SK-N-SH (cell line): ENCODE measurements around the gene PTPRC. TPM values are rescaled to one million over a fixed set of nuclear protein-coding genes. Genes with fewer than 3 reads are reported as not detected.

Experiments used
- CTCF ChIA-PET: fragments of 300-600, 350-600 bp; formaldehyde crosslinking; extraction: SDS; loops from one replicate; lab custom pipeline; 2021; lab: Yijun Ruan, JAX
- POLR2A ChIA-PET: fragments of 350-600 bp; sonication (Branson Sonifier 250); formaldehyde crosslinking; extraction: SDS; loops from one replicate; lab custom pipeline; 2020; ENCODE audit warnings: antibody characterized with exemption, inconsistent platforms; lab: Yijun Ruan, JAX
- DNase-seq: peaks from one replicate; pipeline ENCODE4 v3.0.0; 2012
- H2AFZ ChIP-seq: fragments of 200-600 bp; sonication (generic); 2 replicates; pipeline ENCODE4 v1.8.1; 2016; ENCODE audit warnings: antibody characterized with exemption, mild to moderate bottlenecking, low read depth
- H3F3A ChIP-seq: fragments of 200-600 bp; sonication (generic); replicated peaks from 2 replicates; pipeline ENCODE3; 2016; ENCODE audit warnings: antibody characterized with exemption, mild to moderate bottlenecking; ENCODE audit not compliant: insufficient read depth
- H3K27ac ChIP-seq, 2 experiments: fragments of 200-500 bp in 1 of 2; fragments of 200-600 bp in 1 of 2; sonication (Bioruptor generic) in 1 of 2; sonication (generic), shearing (Covaris generic) in 1 of 2; 2 replicates each; pipeline versions ENCODE4 v1.5.1 to v1.6.1; 2014 to 2016; ENCODE audit warnings: low read depth in 2 of 2, inconsistent platforms in 1 of 2, low read length in 1 of 2, mild to moderate bottlenecking in 1 of 2, mixed read lengths in 1 of 2
- H3K27me3 ChIP-seq: fragments of 200-600 bp; sonication (generic), shearing (Covaris generic); 2 replicates; pipeline ENCODE4 v1.6.1; 2016; ENCODE audit warnings: mixed run types; ENCODE audit not compliant: insufficient read depth
- H3K36me3 ChIP-seq, 2 experiments: fragments of 200-500 bp in 1 of 2; fragments of 200-600 bp in 1 of 2; sonication (Bioruptor generic) in 1 of 2; sonication (generic) in 1 of 2; replicated peaks in 1 of 2; 2 replicates each; pipeline versions ENCODE3 to v1.5.1; 2014 to 2016; ENCODE audit warnings: low read length in 1 of 2, mild to moderate bottlenecking in 1 of 2; ENCODE audit not compliant: insufficient read depth in 2 of 2, control insufficient read depth in 1 of 2
- H3K4me1 ChIP-seq, 2 experiments: fragments of 200-500 bp in 1 of 2; fragments of 200-600 bp in 1 of 2; sonication (Bioruptor generic) in 1 of 2; sonication (generic), shearing (Covaris generic) in 1 of 2; 2 replicates each; pipeline versions ENCODE4 v1.5.1 to v1.6.1; 2014 to 2016; ENCODE audit warnings: low read depth in 1 of 2, low read length in 1 of 2, mixed run types in 1 of 2; ENCODE audit not compliant: insufficient read depth in 2 of 2, control insufficient read depth in 1 of 2
- H3K4me2 ChIP-seq: fragments of 200-600 bp; sonication (generic), shearing (Covaris generic); 2 replicates; pipeline ENCODE4 v1.6.1; 2017; ENCODE audit warnings: mixed run types
- H3K4me3 ChIP-seq, 2 experiments: fragments of 200-500 bp in 1 of 2; fragments of 200-600 bp in 1 of 2; sonication (Bioruptor generic) in 1 of 2; sonication (generic), shearing (Covaris generic) in 1 of 2; 2 replicates each; pipeline versions ENCODE4 v1.5.1 to v1.8.1; 2014 to 2016; ENCODE audit warnings: low read depth in 2 of 2, inconsistent platforms in 1 of 2, low read length in 1 of 2, mild to moderate bottlenecking in 1 of 2, mixed read lengths in 1 of 2, moderate library complexity in 1 of 2
- H3K79me2 ChIP-seq: fragments of 200-600 bp; sonication (generic); 2 replicates; pipeline ENCODE4 v1.8.1; 2017; ENCODE audit warnings: mild to moderate bottlenecking; ENCODE audit not compliant: insufficient read depth
- H3K9ac ChIP-seq: fragments of 200-600 bp; sonication (generic); 2 replicates; pipeline ENCODE4 v1.6.1; 2017; ENCODE audit warnings: mixed run types
- H3K9me2 ChIP-seq: fragments of 200-600 bp; sonication (generic); 2 replicates; pipeline ENCODE4 v1.6.1; 2017; ENCODE audit warnings: mixed run types
- H3K9me3 ChIP-seq: fragments of 200-600 bp; sonication (generic); 2 replicates; pipeline ENCODE4 v1.6.1; 2017; ENCODE audit warnings: mixed run types, mild to moderate bottlenecking, moderate library complexity
- H4K20me1 ChIP-seq: fragments of 200-600 bp; sonication (generic); 2 replicates; pipeline ENCODE4 v1.6.1; 2017; ENCODE audit warnings: mild to moderate bottlenecking, mixed run types; ENCODE audit not compliant: insufficient read depth
- EP300 ChIP-seq, 2 experiments: IDR thresholded peaks; 2 replicates each; pipeline versions ENCODE4 v1.4.0 to v1.6.1; 2012; ENCODE audit warnings: borderline replicate concordance in 1 of 2, low read depth in 1 of 2, low read length in 1 of 2
- FOSL2 ChIP-seq: IDR thresholded peaks from 2 replicates; pipeline ENCODE4 v1.4.0; 2012; ENCODE audit warnings: low read depth, mild to moderate bottlenecking, moderate library complexity, borderline replicate concordance
- JUND ChIP-seq: IDR thresholded peaks from 2 replicates; pipeline ENCODE4 v1.4.0; 2012
- MAX ChIP-seq: IDR thresholded peaks from 2 replicates; pipeline ENCODE4 v1.4.0; 2012; ENCODE audit warnings: low read depth
- NRF1 ChIP-seq: IDR thresholded peaks from 2 replicates; pipeline ENCODE4 v1.6.1; 2012; ENCODE audit warnings: low read depth, mild to moderate bottlenecking, low read length
- PBX3 ChIP-seq: IDR thresholded peaks from 2 replicates; pipeline ENCODE4; 2012
- POLR2AphosphoS5 ChIP-seq: IDR thresholded peaks from 2 replicates; pipeline ENCODE4 v1.6.1; 2012; ENCODE audit warnings: low read depth, low read length
- RAD21 ChIP-seq: IDR thresholded peaks from 2 replicates; pipeline ENCODE4 v1.6.1; 2012; ENCODE audit warnings: mild to moderate bottlenecking, low read length
- RCOR1 ChIP-seq: fragments of 150-350 bp; IDR thresholded peaks from 2 replicates; pipeline ENCODE4 v1.6.1; 2017; ENCODE audit warnings: antibody characterized with exemption, low read length
- RXRA ChIP-seq: IDR thresholded peaks from 2 replicates; pipeline ENCODE4 v1.4.0; 2012; ENCODE audit warnings: low read depth, mild to moderate bottlenecking, borderline replicate concordance
- TCF12 ChIP-seq: IDR thresholded peaks from 2 replicates; pipeline ENCODE4 v1.4.0; 2012
- TEAD4 ChIP-seq: IDR thresholded peaks from 2 replicates; pipeline ENCODE4 v1.4.0; 2012; ENCODE audit warnings: mild to moderate bottlenecking, borderline replicate concordance; ENCODE audit not compliant: insufficient read depth
- USF2 ChIP-seq: fragments of 150-350 bp; IDR thresholded peaks from 2 replicates; pipeline ENCODE4 v1.6.1; 2017; ENCODE audit warnings: antibody characterized with exemption, low read length, low read depth, borderline replicate concordance
- ZBTB33 ChIP-seq: IDR thresholded peaks from 2 replicates; pipeline ENCODE4 v1.4.0; 2012; ENCODE audit warnings: low read depth, borderline replicate concordance
- WGBS: methylation state at CpG from one replicate; pipeline ENCODE4 v1.1.6; 2017; ENCODE audit warnings: low lambda C conversion rate; 5-methylcytosine and 5-hydroxymethylcytosine counted together
- polyA plus RNA-seq, 3 experiments: library from polyadenylated mRNA; depleted of rRNA; stranded (reverse); fragments of >200 nt; gene quantifications; 2 replicates each; pipeline ENCODE4 v1.2.3, GENCODE V29; 2012

PTPRC gene
- polyA plus RNA-seq, 1 of the 3 experiments (the other 2 are of a cell fraction): 0.03 TPM

DNA sequence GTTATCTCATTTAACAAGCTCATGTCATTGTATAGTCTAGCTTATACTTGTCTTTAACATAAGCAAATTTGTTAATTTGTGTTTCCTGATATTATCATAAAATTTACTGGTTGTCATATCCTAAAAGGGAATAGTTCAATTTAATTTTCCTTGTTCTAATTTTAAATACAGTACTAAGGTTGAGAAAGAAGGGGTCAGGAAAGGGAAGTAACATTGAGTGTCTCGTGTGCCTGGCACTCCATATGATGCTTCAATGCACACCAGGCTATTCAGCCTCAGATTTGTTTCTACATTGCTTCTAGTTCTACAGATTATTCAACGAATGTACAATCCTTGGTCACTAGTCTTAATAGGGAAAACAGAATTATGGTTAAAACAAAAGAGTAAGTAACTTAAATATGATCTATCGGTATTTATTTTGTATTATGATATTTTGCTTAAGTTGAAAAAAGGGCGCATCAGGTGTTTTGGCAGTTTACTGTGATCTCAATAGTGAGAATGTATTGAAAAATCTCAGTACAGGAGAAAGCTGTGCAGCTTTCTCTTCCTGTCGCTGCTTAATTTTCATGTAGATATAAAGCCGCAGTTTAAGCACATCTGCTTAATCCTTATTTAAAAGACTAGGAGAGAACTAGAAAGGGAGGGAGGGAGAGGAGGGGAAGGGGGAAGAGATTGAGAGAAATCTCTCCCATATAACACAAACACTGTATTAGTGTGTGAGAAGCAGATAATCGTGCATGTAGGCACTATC lies 13.0 kb downstream of the PTPRC start (continued):
- TF ChIP-seq USF2: no peak
- TF ChIP-seq, all 33 proteins: peak for 0

DNA sequence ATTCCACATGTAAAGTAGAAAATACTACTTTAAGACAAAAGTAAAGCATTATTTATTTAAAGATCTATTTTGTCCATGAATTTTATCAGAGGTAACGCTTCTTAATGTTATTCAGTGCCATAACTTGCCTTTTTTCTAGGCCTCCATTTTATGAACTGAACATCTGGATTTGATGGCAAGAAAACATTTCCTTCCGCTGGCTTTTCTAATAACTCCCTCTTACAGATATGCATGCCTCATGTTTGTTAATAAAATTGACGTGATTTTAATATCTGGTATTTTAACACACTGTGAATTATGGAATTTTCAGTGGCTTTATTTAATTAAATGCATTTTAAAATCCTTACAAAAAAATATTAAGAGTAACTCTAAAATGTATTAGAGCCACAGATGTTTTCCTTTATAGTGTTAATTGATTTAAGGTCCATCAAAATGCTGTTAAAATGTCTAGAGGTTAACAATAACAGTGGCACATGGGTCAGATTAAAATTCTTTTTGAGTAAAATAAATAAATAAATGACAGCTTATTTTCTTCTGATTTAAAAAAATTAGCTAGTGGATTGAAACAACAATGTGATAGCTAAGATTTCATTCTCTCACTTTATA lies 15.1 kb downstream of the PTPRC start:
- no peaks in the 10 kb centered on the region for H4K20me1 ChIP-seq
- 78% methylated on average over 3 of the region's 3 CpGs for WGBS
- H3K4me3 ChIP-seq: no peak overlapping the region
- H2AFZ ChIP-seq: 0 out of 2 replicates have a peak overlapping the region, but pooled peaks have one; percentile 7
- H3K27ac ChIP-seq: peak overlapping the region in 1 of 2 experiments; percentile 77; a peak in 2 of 4 replicates
- H3K36me3 ChIP-seq: no peaks in the 10 kb centered on the region
- ChIA-PET CTCF (interaction anchor here (0.9 kb wide), 1 partner anchor 15 kb away, joined by 3 read pairs; no protein-coding TSS in a partner anchor), POLR2A (no interaction called here)
- no peaks in the 10 kb centered on the region for H3K79me2 ChIP-seq
- no peaks in the 10 kb centered on the region for H3K27me3 ChIP-seq
- no peak overlapping the region for H3K9ac ChIP-seq
- peak; percentile 13 for DNase-seq
- no peak overlapping the region for H3K4me2 ChIP-seq
- H3K9me3 ChIP-seq: no peaks in the 10 kb centered on the region
- no peaks in the 10 kb centered on the region for H3K9me2 ChIP-seq
- TF ChIP-seq RXRA (no peak), RCOR1 (peak; percentile 89), TCF12 (no peak), MAX (no peak)
- H3F3A ChIP-seq: peaks cover 25% of the 10 kb centered on the region
- peaks cover 31 to 39% of the 10 kb centered on the region in 2 experiments; a peak in 3 of 4 replicates for H3K4me1 ChIP-seq

DNA sequence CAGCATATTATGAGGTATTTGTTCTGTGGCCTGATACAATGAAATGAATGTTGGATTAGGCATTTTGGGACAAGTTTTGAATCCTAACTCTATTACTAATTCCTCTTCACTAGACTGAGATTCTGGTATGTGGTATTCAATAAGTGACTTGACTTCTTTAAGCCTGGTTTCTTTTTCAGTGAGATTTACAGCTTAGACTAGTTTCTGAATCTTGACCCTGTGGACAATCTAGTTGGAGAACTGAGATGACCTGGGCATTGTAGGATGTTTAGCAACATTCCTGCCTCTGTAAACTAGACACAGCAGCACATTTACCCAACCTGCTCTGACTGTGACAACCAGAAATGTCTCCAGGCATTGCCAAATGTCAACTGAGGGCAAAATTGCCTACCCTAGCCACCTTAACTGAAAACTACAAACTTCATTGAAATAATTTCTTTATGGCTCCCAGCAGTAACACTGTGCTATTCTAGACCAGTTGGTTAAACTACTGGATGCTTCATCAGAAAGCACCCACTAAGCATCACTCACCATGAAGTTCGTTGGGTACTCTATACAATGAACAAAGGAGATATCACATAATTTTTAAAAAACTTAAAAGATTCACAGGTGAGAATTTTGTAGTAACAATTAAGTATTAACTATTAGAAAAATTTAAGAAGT lies 16.8 kb downstream of the PTPRC start:
- POLR2A ChIA-PET: no interaction called here
- no peak overlapping the region for H2AFZ ChIP-seq
- WGBS: 96% methylated on average over 1 of the region's 1 CpG

More for the DNA sequence above, 16.8 kb downstream of the PTPRC start:
- DNase-seq: no peak
- H3K27me3 ChIP-seq: no peaks in the 10 kb centered on the region
- H3K9me3 ChIP-seq: no peaks in the 10 kb centered on the region
- H3F3A ChIP-seq: peaks cover 26% of the 10 kb centered on the region
- no peaks in the 10 kb centered on the region for H3K9me2 ChIP-seq
- H3K9ac ChIP-seq: no peak overlapping the region
- H3K79me2 ChIP-seq: no peaks in the 10 kb centered on the region
- no peak overlapping the region for H3K4me3 ChIP-seq
- H4K20me1 ChIP-seq: no peaks in the 10 kb centered on the region
- H3K4me1 ChIP-seq: peaks cover 31 to 39% of the 10 kb centered on the region in 2 experiments; a peak in 3 of 4 replicates
- H3K36me3 ChIP-seq: no peaks in the 10 kb centered on the region
- no peak for TF ChIP-seq JUND
- no peak for TF ChIP-seq RAD21
- TF ChIP-seq USF2: no peak
- no peak for TF ChIP-seq PBX3
- TF ChIP-seq RCOR1: no peak
- no peak for TF ChIP-seq RXRA
- TF ChIP-seq POLR2AphosphoS5: no peak
- no peak for TF ChIP-seq FOSL2
- TF ChIP-seq ZBTB33: no peak
- TF ChIP-seq EP300 (IDR thresholded peaks at IDR 0.05; ENCODE audit: borderline replicate concordance in 1 of 2, low read depth in 1 of 2, low read length in 1 of 2): no peak
- no peak for TF ChIP-seq TEAD4
- TF ChIP-seq NRF1: no peak
- peak overlapping the region; percentile 88 to 92 for H3K27ac ChIP-seq
- no peak overlapping the region for H3K4me2 ChIP-seq
- CTCF ChIA-PET: no interaction called here
